Mesodermal cell (in vitro differentiated cells): ENCODE data around the gene NUP160.
"Not testable (repeated sequence)": the region's sequence is repeated elsewhere in the genome, so short reads cannot be mapped to it uniquely, and the experiment has no call there.

Experiments used
- H3K27ac ChIP-seq: 2 replicates; pipeline ENCODE4 v1.7.0; 2013; ENCODE audit warnings: mild to moderate bottlenecking, low read depth, low read length, moderate library complexity; ENCODE audit not compliant: severe bottlenecking
- H3K36me3 ChIP-seq: 2 replicates; pipeline ENCODE4 v1.7.1; 2013; ENCODE audit warnings: mild to moderate bottlenecking, low read length, moderate library complexity; ENCODE audit not compliant: control insufficient read depth, insufficient read depth
- H3K4me1 ChIP-seq: one replicate; pipeline ENCODE4 v1.7.1; 2013; ENCODE audit warnings: mild to moderate bottlenecking, low read length; ENCODE audit not compliant: insufficient read depth, control insufficient read depth, poor library complexity, severe bottlenecking
- H3K4me3 ChIP-seq: 2 replicates; pipeline ENCODE4 v1.7.0; 2013; ENCODE audit warnings: low read length, control low read depth, mild to moderate bottlenecking; ENCODE audit not compliant: insufficient read depth, poor library complexity, severe bottlenecking; ENCODE audit errors: extremely low read depth
- H3K9me3 ChIP-seq: 2 replicates; pipeline ENCODE4 v1.7.1; 2013; ENCODE audit warnings: mild to moderate bottlenecking, low read length, moderate library complexity; ENCODE audit not compliant: control insufficient read depth
- WGBS, 2 experiments: methylation state at CpG; one replicate each; pipeline ENCODE4 v1.1.5; 2013; ENCODE audit warnings: missing lambda C conversion rate in 2 of 2; ENCODE audit not compliant: insufficient coverage in 2 of 2; 5-methylcytosine and 5-hydroxymethylcytosine counted together

NUP160 gene

GRCh38 chr11:47842749-47843148 is 5.4 kb downstream of the NUP160 start:
- H3K4me1 ChIP-seq, result peaks cover 8% of the 10 kb centered on the region
- H3K27ac ChIP-seq, result no peak overlapping the region
- WGBS, 2 experiments, result 92 to 97% methylated on average over 4 of the region's 4 CpGs
- no peak overlapping the region for H3K4me3 ChIP-seq
- no peaks in the 10 kb centered on the region for H3K9me3 ChIP-seq
- H3K36me3 ChIP-seq, result peaks cover 87% of the 10 kb centered on the region

DNA sequence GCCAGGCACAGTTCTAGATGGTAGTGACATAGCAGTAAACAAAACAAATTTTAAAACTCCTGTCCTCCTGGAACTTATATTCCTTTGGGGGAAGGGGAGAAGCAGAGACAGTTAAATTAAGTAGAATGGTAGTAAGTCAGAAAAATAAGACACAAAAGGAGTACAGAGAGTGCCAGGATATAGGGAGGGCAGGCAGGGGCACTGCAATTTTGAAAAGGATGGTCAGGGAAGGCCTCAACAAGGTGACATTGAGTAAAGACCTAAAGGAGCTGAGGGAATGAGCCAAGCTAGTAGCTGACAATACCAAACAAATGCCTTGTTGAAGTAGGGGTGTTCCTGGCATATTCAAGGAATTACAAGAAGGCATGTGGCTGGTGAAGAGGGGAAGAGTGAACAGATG is 10.2 kb downstream of the NUP160 start:
- peaks cover 95% of the 10 kb centered on the region for H3K36me3 ChIP-seq

GRCh38 chr11:47837292-47837691 is 10.9 kb downstream of the NUP160 start:
- H3K9me3 ChIP-seq, result no peaks in the 10 kb centered on the region
- no peak overlapping the region for H3K27ac ChIP-seq
- peaks cover 95% of the 10 kb centered on the region for H3K36me3 ChIP-seq
- H3K4me3 ChIP-seq, result no peak overlapping the region
- no peaks in the 10 kb centered on the region for H3K4me1 ChIP-seq
- 92 to 96% methylated on average over 4 of the region's 6 CpGs for WGBS, 2 experiments

More for the DNA sequence above, 10.2 kb downstream of the NUP160 start:
- Histone ChIP-seq H3K27ac (no peak overlapping the region), H3K4me3 (no peak overlapping the region), H3K9me3 (no peaks in the 10 kb centered on the region), H3K4me1 (no peaks in the 10 kb centered on the region)

DNA sequence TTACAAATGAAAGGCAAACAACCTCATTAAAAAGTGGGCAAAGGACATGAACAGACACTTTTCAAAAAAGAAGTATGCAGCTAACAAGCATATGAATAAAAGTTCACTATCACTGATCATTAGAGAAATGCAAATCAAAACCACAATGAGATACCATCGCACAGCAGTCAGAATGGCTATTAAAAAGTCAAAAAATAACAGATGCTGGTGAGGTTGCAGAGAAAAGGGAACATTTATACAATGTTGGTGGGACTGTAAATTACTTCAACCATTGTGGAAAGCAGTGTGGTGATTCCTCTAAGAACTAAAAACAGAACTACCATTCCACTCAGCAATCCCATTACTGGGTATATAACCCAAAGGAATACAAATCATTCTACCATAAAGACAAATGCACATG is 18.1 kb downstream of the NUP160 start:
- H3K4me3 ChIP-seq, H3K4me1 ChIP-seq, H3K9me3 ChIP-seq, H3K27ac ChIP-seq: not testable (repeated sequence)
- H3K36me3 ChIP-seq, result peaks cover 92% of the 10 kb centered on the region
- no CpG with 5 or more reads among the region's 1 CpG for WGBS, 2 experiments

DNA sequence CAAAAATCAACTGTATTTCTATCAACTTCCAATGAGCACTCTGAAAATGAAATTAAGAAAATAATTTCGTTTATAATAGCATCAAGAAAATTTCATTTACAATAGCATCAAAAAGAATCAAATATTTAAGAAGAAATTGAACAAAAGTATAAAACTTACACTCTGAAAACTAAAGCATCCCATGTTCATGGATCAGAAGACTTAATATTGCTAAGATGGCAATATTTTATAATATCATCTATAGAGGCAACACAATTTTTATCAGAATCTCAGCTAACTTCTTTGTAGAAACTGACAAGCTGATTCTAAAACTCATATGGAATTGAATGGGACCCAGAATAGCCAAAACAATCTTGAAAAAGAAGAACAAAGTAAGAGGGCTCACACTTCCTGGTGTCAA is 19.9 kb downstream of the NUP160 start:
- Histone ChIP-seq H3K9me3 (no peaks in the 10 kb centered on the region), H3K4me1 (no peaks in the 10 kb centered on the region), H3K36me3 (peaks cover 90% of the 10 kb centered on the region), H3K27ac (no peak overlapping the region), H3K4me3 (no peak overlapping the region)
- WGBS, 2 experiments, result no CpG with 5 or more reads among the region's 1 CpG

DNA sequence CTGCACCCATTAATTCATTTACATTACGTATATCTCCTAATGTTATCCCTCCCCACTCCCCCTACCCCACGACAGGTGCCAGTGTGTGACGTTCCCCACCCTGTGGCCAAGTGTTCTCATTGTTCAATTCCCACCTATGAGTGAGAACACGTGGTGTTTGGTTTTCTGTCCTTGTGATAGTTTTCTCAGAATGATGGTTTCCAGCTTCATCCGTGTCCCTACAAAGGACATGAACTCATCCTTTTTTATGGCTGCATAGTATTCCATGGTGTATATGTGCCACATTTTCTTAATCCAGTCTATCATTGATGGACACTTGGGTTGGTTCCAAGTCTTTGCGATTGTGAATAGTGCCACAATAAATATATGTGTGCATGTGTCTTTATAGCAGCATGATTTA is 25.5 kb downstream of the NUP160 start:
- not testable (repeated sequence) for H3K27ac ChIP-seq, H3K4me3 ChIP-seq, H3K4me1 ChIP-seq, H3K9me3 ChIP-seq
- H3K36me3 ChIP-seq, result peaks cover 90% of the 10 kb centered on the region
- WGBS, 2 experiments, result 100% methylated on average over 1 of the region's 6 CpGs; no CpG with 5 or more reads in 1 of the 2 experiments

- H3K9me3 ChIP-seq, result no peaks in the 10 kb centered on the region
- H3K36me3 ChIP-seq, result peaks cover 88% of the 10 kb centered on the region
- H3K4me1 ChIP-seq, result no peaks in the 10 kb centered on the region
- H3K4me3 ChIP-seq, result no peak overlapping the region
- H3K27ac ChIP-seq, result no peak overlapping the region
Observed at GRCh38 chr11:47819743-47820142, 28.4 kb downstream of the NUP160 start.

GRCh38 chr11:47800759-47801158 is 47.4 kb downstream of the NUP160 start:
- no peaks in the 10 kb centered on the region for H3K9me3 ChIP-seq
- H3K4me1 ChIP-seq, result no peaks in the 10 kb centered on the region
- no peak overlapping the region for H3K27ac ChIP-seq
- H3K4me3 ChIP-seq, result no peak overlapping the region
- peaks cover 93% of the 10 kb centered on the region for H3K36me3 ChIP-seq
- no CpG with 5 or more reads among the region's 1 CpG for WGBS, 2 experiments

DNA sequence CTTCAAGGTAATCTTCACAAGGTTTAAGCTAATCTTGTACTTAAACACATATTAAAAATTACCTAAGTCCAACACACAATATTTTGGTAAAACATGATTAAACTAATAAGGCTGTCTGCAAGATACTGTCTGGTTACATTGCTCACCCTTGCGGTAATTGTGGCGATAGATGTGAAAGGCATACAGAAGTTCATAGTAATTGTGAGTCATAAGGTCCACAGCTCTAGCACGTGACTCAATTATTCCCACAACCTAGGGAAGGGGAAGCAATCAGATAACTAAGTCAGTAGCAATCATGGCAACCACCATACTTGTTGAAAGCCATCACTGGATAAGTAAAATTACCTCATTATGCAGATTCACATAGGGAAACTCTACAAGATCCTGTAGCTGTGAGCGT is 50.5 kb downstream of the NUP160 start:
- H3K27ac ChIP-seq, result no peak overlapping the region
- H3K4me1 ChIP-seq, result no peaks in the 10 kb centered on the region
- peaks cover 88% of the 10 kb centered on the region for H3K36me3 ChIP-seq
- H3K4me3 ChIP-seq, result no peak overlapping the region
- whole genome bisulfite sequencing, 2 experiments, result 100% methylated on average over 1 of the region's 4 CpGs; no CpG with 5 or more reads in 1 of the 2 experiments
- no peaks in the 10 kb centered on the region for H3K9me3 ChIP-seq

- Histone ChIP-seq H3K9me3 (no peaks in the 10 kb centered on the region), H3K4me1 (no peaks in the 10 kb centered on the region), H3K4me3 (no peak overlapping the region), H3K36me3 (peaks cover 77% of the 10 kb centered on the region), H3K27ac (no peak overlapping the region)
- WGBS, 2 experiments, result no CpG with 5 or more reads among the region's 4 CpGs
Observed at GRCh38 chr11:47791774-47792430, 56.2 kb downstream of the NUP160 start.

DNA sequence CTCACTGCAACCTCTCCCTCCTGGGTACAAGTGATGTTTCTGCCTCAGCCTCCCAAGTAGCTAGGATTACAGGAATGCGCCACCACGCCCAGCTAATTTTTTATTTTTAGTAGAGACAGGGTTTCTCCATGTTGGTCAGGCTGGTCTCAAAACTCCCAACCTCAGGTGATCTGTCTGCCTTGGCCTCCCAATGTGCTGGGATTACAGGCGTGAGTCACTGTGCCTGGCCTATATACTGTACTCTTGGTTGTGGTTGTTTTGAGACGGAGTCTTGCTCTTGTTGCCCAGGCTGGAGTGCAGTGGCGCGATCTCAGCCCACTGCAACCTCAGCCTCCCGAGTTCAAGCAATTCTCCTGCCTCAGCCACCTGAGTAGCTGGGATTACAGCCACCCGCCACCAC is 58.1 kb downstream of the NUP160 start:
- not testable (repeated sequence) for H3K4me1 ChIP-seq, H3K4me3 ChIP-seq, H3K27ac ChIP-seq, H3K9me3 ChIP-seq
- H3K36me3 ChIP-seq, result peaks cover 78% of the 10 kb centered on the region
- 85 to 91% methylated on average over 6 of the region's 8 CpGs for WGBS, 2 experiments
